Activated CD4-positive, alpha-beta memory T cell treated with anti-CD3 and anti-CD28 coated beads for 36 hours (primary cell): Measurements from ENCODE around the gene COL19A1. TPM values are rescaled to one million over a fixed set of nuclear protein-coding genes. Genes with fewer than 3 reads are reported as not detected.

Source experiments
- CTCF ChIA-PET: fragments of 350-600 bp; sonication (Branson Sonifier 250); formaldehyde crosslinking; loops from one replicate; lab custom pipeline; 2021; ENCODE audit warnings: antibody characterized with exemption, inconsistent platforms; lab: Charles Lee
- POLR2A ChIA-PET: fragments of 350-600 bp; sonication (Branson Sonifier 250); formaldehyde crosslinking; loops from one replicate; lab custom pipeline; 2021; ENCODE audit warnings: antibody characterized with exemption; lab: Charles Lee
- DNase-seq: peaks from one replicate; pipeline ENCODE4 v3.0.0-alpha.2; 2020
- H3K27ac Mint-ChIP-seq: one replicate; pipeline ENCODE4 v1.8.0; 2021; ENCODE audit warnings: mixed read lengths
- H3K27me3 Mint-ChIP-seq: one replicate; pipeline ENCODE4 v1.8.0; 2021; ENCODE audit warnings: mixed read lengths
- H3K36me3 Mint-ChIP-seq: one replicate; pipeline ENCODE4 v1.8.0; 2021; ENCODE audit warnings: mixed read lengths
- H3K4me1 Mint-ChIP-seq: one replicate; pipeline ENCODE4 v1.8.0; 2021; ENCODE audit warnings: low read depth, mixed read lengths
- H3K4me3 Mint-ChIP-seq: one replicate; pipeline ENCODE4 v1.8.0; 2021; ENCODE audit warnings: mild to moderate bottlenecking, mixed read lengths
- H3K9me3 Mint-ChIP-seq: one replicate; pipeline ENCODE4 v1.8.0; 2021; ENCODE audit warnings: mixed read lengths
- intact Hi-C: fragments of 100-400 bp; cut with micrococcal nuclease; formaldehyde crosslinking; loops from one replicate; pipeline ENCODE4 v1.15.1; 2023
- total RNA-seq, 2 experiments: library from RNA; stranded (reverse); gene quantifications; one replicate each; pipeline ENCODE4 v1.2.3, GENCODE V29; 2021

Gene COL19A1
- total RNA-seq, 2 experiments from 2014 or later: 0.02 to 0.19 TPM

- H3K27ac Mint-ChIP-seq: no peak overlapping the region
- ChIA-PET CTCF (no interaction called here), POLR2A (no interaction called here)
- no peak for DNase-seq
- H3K27me3 Mint-ChIP-seq: peaks cover 1% of the 10 kb centered on the region
- intact Hi-C loops: no loop called here
- no peaks in the 10 kb centered on the region for H3K9me3 Mint-ChIP-seq
- H3K36me3 Mint-ChIP-seq: no peaks in the 10 kb centered on the region
- no peaks in the 10 kb centered on the region for H3K4me1 Mint-ChIP-seq
- H3K4me3 Mint-ChIP-seq: no peak overlapping the region
These were observed 214.2 kb downstream of the COL19A1 start for GRCh38 chr6:70080443-70081070.

- no peak overlapping the region for H3K4me3 Mint-ChIP-seq
- ChIA-PET CTCF (no interaction called here), POLR2A (no interaction called here)
- no peaks in the 10 kb centered on the region for H3K4me1 Mint-ChIP-seq
- H3K36me3 Mint-ChIP-seq: no peaks in the 10 kb centered on the region
- intact Hi-C loops: no loop called here
- H3K27me3 Mint-ChIP-seq: peaks cover 1% of the 10 kb centered on the region
- no peak for DNase-seq
- H3K27ac Mint-ChIP-seq: no peak overlapping the region
- no peaks in the 10 kb centered on the region for H3K9me3 Mint-ChIP-seq
These were observed 216.5 kb downstream of the COL19A1 start for GRCh38 chr6:70082830-70083229.

- POLR2A ChIA-PET: no interaction called here
- Mint-ChIP-seq H3K27me3 (peaks cover 1% of the 10 kb centered on the region), H3K4me1 (no peaks in the 10 kb centered on the region), H3K36me3 (no peaks in the 10 kb centered on the region), H3K9me3 (no peaks in the 10 kb centered on the region), H3K4me3 (no peak overlapping the region), H3K27ac (no peak overlapping the region)
- no peak for DNase-seq
- CTCF ChIA-PET: no interaction called here
- intact Hi-C loops: no loop called here
These were observed 220.4 kb downstream of the COL19A1 start for GRCh38 chr6:70086806-70087205.

- DNase-seq: no peak
- Mint-ChIP-seq H3K27ac (no peak overlapping the region), H3K27me3 (no peaks in the 10 kb centered on the region), H3K36me3 (no peaks in the 10 kb centered on the region), H3K4me1 (no peaks in the 10 kb centered on the region), H3K4me3 (no peak overlapping the region), H3K9me3 (no peaks in the 10 kb centered on the region)
- intact Hi-C loops: no loop called here
- ChIA-PET CTCF (no interaction called here), POLR2A (no interaction called here)
These were observed 227.8 kb downstream of the COL19A1 start for GRCh38 chr6:70094156-70094555.

- Mint-ChIP-seq H3K36me3 (no peaks in the 10 kb centered on the region), H3K4me1 (no peaks in the 10 kb centered on the region), H3K9me3 (no peaks in the 10 kb centered on the region), H3K4me3 (no peak overlapping the region), H3K27ac (no peak overlapping the region), H3K27me3 (peaks cover 2% of the 10 kb centered on the region)
- CTCF ChIA-PET: no interaction called here
- no peak for DNase-seq
- POLR2A ChIA-PET: no interaction called here
- intact Hi-C loops: no loop called here
These were observed 233.4 kb downstream of the COL19A1 start for GRCh38 chr6:70099732-70100131.

GRCh38 chr6:70103798-70104197 lies 237.4 kb downstream of the COL19A1 start:
- no peaks in the 10 kb centered on the region for H3K36me3 Mint-ChIP-seq
- CTCF ChIA-PET: interaction anchor here (0.9 to 2.1 kb wide), 3 partner anchors 9 to 371 kb away, joined by 3 to 8 read pairs (median 8); no protein-coding TSS in a partner anchor
- intact Hi-C loops: no loop called here
- DNase-seq: no peak
- peaks cover 4% of the 10 kb centered on the region for H3K27me3 Mint-ChIP-seq
- H3K27ac Mint-ChIP-seq: no peak overlapping the region
- H3K9me3 Mint-ChIP-seq: no peaks in the 10 kb centered on the region
- no peak overlapping the region for H3K4me3 Mint-ChIP-seq
- POLR2A ChIA-PET: no interaction called here
- H3K4me1 Mint-ChIP-seq: no peaks in the 10 kb centered on the region

GRCh38 chr6:70107852-70108629 lies 241.7 kb downstream of the COL19A1 start:
- no peaks in the 10 kb centered on the region for H3K36me3 Mint-ChIP-seq
- POLR2A ChIA-PET: no interaction called here
- no peaks in the 10 kb centered on the region for H3K4me1 Mint-ChIP-seq
- H3K9me3 Mint-ChIP-seq: no peaks in the 10 kb centered on the region
- DNase-seq: no peak
- H3K27me3 Mint-ChIP-seq: peaks cover 9% of the 10 kb centered on the region
- H3K4me3 Mint-ChIP-seq: no peak overlapping the region
- intact Hi-C loops: loop anchor here (1.0 to 5.0 kb wide), 3 partner anchors 273 to 1471 kb away; partner anchors contain the start of gene ADGRB3
- H3K27ac Mint-ChIP-seq: no peak overlapping the region
- CTCF ChIA-PET: interaction anchor here (0.6 to 2.8 kb wide), 10 partner anchors 9 to 379 kb away, joined by 3 to 15 read pairs (median 4); no protein-coding TSS in a partner anchor

- Mint-ChIP-seq H3K27ac (no peak overlapping the region), H3K27me3 (peaks cover 10% of the 10 kb centered on the region), H3K36me3 (no peaks in the 10 kb centered on the region), H3K9me3 (no peaks in the 10 kb centered on the region), H3K4me3 (no peak overlapping the region), H3K4me1 (no peaks in the 10 kb centered on the region)
- no peak for DNase-seq
- intact Hi-C loops: no loop called here
- ChIA-PET POLR2A (no interaction called here), CTCF (no interaction called here)
These were observed 244.0 kb downstream of the COL19A1 start for GRCh38 chr6:70110126-70111022.

- DNase-seq: no peak
- POLR2A ChIA-PET: no interaction called here
- CTCF ChIA-PET: no interaction called here
- intact Hi-C loops: no loop called here
- no peak overlapping the region for H3K27ac Mint-ChIP-seq
- no peaks in the 10 kb centered on the region for H3K36me3 Mint-ChIP-seq
- no peak overlapping the region for H3K4me3 Mint-ChIP-seq
- no peaks in the 10 kb centered on the region for H3K9me3 Mint-ChIP-seq
- peaks cover 10% of the 10 kb centered on the region for H3K27me3 Mint-ChIP-seq
- H3K4me1 Mint-ChIP-seq: no peaks in the 10 kb centered on the region
These were observed 245.4 kb downstream of the COL19A1 start for GRCh38 chr6:70111737-70112136.

GRCh38 chr6:70112716-70113115 lies 246.4 kb downstream of the COL19A1 start:
- Mint-ChIP-seq H3K27ac (no peak overlapping the region), H3K4me3 (no peak overlapping the region), H3K9me3 (no peaks in the 10 kb centered on the region), H3K4me1 (no peaks in the 10 kb centered on the region), H3K27me3 (peaks cover 14% of the 10 kb centered on the region), H3K36me3 (no peaks in the 10 kb centered on the region)
- CTCF ChIA-PET: interaction anchor here (0.6 to 1.1 kb wide), 2 partner anchors 9 to 1777 kb away, joined by 3 to 8 read pairs; no protein-coding TSS in a partner anchor
- POLR2A ChIA-PET: no interaction called here
- intact Hi-C loops: no loop called here
- DNase-seq: no peak

GRCh38 chr6:70113171-70113570 lies 246.8 kb downstream of the COL19A1 start:
- Mint-ChIP-seq H3K4me1 (no peaks in the 10 kb centered on the region), H3K4me3 (no peak overlapping the region), H3K27ac (no peak overlapping the region), H3K27me3 (peaks cover 15% of the 10 kb centered on the region), H3K9me3 (no peaks in the 10 kb centered on the region), H3K36me3 (no peaks in the 10 kb centered on the region)
- intact Hi-C loops: no loop called here
- POLR2A ChIA-PET: no interaction called here
- DNase-seq: no peak
- CTCF ChIA-PET: interaction anchor here (1.1 kb wide), 1 partner anchor 9 kb away, joined by 8 read pairs; no protein-coding TSS in a partner anchor

- ChIA-PET POLR2A (no interaction called here), CTCF (interaction anchor here (3.2 kb wide), 1 partner anchor 11 kb away, joined by 15 read pairs; no protein-coding TSS in a partner anchor)
- no peaks in the 10 kb centered on the region for H3K4me1 Mint-ChIP-seq
- H3K36me3 Mint-ChIP-seq: no peaks in the 10 kb centered on the region
- no peak for DNase-seq
- H3K27ac Mint-ChIP-seq: no peak overlapping the region
- intact Hi-C loops: no loop called here
- H3K27me3 Mint-ChIP-seq: peaks cover 9% of the 10 kb centered on the region
- H3K9me3 Mint-ChIP-seq: no peaks in the 10 kb centered on the region
- H3K4me3 Mint-ChIP-seq: no peak overlapping the region
These were observed 252.3 kb downstream of the COL19A1 start for GRCh38 chr6:70118670-70119069.
